Activated CD4-positive, CD25-positive, alpha-beta regulatory T cell treated with anti-CD3 and anti-CD28 coated beads, Interleukin-2, amount 50 U/mL, for 16 hours (primary cell): ENCODE data around the gene ADAMTS2.

Source experiments
- DNase-seq: peaks from one replicate; pipeline ENCODE4 v3.0.0-alpha.2; 2020; ENCODE audit warnings: low read depth, low spot score

ADAMTS2 gene

GRCh38 chr5:179266291-179267070 is 78.8 kb downstream of the ADAMTS2 start:
- DNase-seq: no peak

DNA sequence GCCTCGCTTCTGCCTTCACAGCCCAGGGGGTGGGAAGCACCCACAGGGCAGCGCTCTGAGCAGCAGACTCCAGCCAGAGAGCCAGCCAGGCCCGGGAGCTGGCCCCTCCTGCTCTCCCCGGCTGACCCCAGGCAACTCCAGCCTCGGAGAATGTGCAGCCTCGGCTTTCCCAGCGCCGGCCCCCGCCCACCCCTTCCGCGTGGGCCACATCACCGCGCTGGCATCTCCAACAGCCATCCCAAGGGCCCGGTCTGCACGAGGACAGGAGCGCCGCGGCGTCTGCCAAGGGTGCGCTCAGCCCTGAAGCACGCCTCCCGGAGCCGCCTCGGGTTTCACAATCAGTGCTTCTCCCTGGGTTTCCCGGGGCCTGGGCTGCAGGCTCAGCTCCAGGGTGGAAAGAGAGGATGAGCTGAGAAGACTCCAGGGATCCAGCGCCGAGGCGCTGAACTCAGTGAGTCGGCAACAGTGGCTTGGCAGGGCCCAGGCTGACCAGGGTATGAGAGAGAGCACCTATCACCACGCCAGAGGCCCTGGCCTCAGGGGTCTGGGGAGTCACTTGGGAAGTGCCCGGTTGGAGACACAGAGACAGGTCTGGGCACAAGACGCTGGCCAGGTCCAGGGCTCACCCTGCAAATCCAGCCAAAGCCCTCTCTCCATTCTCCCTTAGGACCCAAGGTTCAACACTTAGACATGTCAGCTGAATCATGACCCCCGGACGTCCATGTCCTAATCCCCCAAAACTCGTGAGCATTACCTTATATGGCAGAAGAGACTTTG is 79.6 kb downstream of the ADAMTS2 start:
- no peak for DNase-seq

DNA sequence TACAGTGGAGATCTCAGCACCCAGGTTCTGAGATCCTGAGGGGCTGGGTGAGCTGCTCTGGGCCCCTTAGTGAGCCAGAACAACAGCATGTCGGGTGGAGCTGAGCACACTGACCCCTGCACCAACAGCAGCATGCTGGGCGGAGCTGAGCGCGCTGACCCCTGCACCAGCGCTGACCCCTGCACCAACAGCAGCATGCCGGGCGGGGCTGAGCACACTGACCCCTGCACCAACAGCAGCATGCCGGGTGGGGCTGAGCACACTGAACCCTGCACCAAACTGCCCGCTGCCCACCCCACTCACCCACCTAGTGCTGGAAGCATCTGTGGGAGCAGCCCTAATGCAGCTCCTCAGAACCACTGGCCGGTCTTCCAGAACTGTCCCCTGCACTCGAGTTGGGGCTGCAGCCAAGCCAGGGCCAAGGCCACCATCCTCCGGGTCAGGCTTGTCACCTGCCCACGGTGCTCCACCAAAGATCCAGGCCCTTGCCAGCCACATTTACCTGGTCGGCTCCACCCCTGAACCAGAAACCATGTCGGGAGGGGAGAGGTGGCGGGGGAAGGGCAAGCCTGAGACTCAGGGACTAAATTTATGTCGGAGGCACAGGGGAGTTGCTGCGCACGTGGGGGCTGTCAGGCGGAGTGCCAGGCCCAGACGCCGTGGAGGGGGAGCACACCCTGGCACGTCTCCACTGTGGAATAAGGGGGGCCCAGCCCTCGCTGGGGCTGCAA is 80.3 kb downstream of the ADAMTS2 start:
- DNase-seq: no peak

GRCh38 chr5:179264053-179264782 is 81.0 kb downstream of the ADAMTS2 start:
- no peak for DNase-seq

- DNase-seq: no peak
Observed at GRCh38 chr5:179263391-179264052, 81.7 kb downstream of the ADAMTS2 start.

DNA sequence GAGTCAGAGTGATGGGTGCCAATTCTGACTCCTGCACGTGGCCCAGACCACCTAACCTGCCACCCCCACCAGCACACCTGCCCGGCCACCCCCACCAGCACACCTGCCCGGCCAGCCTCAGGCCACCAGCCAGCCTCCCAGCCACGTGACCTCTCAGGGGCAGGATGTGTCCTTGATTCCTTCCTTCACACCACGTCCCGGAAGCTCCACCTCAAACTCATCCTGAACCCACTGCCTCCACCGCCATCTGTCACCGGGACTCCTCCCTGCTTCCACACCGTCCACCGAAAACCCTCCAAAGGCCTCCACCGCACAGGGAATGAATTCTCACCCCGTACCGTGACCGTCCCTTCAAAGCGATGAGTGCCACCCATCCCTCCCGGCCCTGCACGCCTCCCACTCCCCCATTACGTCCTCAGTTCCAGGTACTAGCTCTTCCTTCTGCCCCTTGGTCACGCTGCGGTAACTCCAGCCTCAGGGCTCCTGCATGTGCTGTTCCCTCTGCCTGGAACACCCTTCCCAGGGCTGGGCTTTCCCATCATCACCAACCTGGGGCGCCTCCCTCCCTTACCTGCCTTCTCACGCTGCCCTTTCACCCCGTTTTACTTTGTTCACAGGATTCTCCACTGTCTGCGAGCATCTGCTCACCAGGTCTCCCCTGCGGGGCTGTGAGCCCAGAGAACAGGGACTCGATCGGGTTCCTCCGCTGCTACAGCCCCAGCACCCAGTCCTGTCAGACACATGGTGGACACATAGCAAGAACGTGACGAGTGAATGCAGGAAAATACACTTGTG is 82.9 kb downstream of the ADAMTS2 start:
- DNase-seq: no peak

GRCh38 chr5:179261301-179262125 is 83.7 kb downstream of the ADAMTS2 start:
- no peak for DNase-seq

DNA sequence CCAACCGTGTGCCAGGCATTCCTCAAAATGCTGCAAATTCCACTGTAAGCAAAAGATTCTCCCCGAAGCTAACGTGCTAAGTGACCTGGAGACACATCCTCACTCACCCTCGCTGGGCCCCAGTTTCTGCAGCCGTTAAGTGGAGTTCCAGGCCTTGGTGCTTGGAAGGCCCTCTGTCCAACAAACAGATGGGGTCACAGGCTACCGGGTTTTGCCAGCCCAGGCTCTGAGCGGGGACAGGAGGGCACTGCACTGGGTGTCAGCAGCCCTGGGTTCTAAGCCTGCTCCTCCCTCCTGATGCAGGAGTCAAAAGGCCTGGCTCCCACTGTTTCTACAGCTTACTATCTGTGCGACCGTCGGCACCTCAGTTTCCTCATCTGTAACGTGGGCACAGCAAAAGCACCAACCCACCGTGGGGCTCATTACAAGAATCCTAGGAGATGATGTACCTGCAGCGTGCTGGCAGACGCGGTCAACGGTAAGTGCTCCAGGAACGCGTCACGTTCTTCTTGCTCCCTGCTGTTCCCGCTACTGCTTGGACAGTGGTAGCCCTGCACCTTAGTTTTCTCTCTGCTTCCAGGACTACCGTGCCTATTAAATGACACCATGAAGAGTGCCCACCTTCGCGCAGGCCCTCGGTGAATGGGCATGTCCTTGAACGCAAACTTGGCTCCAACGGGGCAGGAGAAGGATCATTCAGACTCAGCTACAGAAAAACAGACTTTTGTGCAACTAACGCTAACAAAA is 84.8 kb downstream of the ADAMTS2 start:
- DNase-seq: no peak

DNA sequence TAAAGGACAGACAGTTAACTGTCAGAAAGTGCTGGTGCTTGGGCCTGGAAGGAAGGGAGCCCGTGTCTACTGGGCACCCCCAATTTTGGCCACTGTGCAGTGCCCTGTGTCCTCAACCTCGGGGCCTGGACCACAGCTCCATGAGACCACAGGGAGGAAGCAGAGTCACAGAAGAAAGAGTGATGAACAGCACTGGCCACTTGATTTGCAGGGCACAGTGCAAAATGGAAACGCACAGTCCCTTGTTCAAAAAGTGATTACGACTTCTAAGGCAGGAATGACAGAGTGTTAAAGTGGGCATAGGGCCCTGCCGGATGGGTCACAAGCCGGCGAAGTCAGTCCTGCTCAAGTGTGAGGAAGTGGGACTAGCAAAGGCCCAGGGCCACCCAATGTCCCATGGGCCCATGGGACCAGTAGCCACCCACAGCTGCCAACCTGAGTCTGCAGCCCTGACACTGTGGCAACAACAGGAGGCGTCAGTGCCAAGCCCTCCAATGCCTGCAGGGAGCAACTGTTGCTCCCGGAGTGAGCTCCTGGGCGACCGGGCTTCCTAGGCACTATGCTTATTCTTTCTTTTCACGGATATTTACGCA is 85.4 kb downstream of the ADAMTS2 start:
- no peak for DNase-seq

- no peak for DNase-seq
Observed at GRCh38 chr5:179258922-179259730, 86.1 kb downstream of the ADAMTS2 start.

DNA sequence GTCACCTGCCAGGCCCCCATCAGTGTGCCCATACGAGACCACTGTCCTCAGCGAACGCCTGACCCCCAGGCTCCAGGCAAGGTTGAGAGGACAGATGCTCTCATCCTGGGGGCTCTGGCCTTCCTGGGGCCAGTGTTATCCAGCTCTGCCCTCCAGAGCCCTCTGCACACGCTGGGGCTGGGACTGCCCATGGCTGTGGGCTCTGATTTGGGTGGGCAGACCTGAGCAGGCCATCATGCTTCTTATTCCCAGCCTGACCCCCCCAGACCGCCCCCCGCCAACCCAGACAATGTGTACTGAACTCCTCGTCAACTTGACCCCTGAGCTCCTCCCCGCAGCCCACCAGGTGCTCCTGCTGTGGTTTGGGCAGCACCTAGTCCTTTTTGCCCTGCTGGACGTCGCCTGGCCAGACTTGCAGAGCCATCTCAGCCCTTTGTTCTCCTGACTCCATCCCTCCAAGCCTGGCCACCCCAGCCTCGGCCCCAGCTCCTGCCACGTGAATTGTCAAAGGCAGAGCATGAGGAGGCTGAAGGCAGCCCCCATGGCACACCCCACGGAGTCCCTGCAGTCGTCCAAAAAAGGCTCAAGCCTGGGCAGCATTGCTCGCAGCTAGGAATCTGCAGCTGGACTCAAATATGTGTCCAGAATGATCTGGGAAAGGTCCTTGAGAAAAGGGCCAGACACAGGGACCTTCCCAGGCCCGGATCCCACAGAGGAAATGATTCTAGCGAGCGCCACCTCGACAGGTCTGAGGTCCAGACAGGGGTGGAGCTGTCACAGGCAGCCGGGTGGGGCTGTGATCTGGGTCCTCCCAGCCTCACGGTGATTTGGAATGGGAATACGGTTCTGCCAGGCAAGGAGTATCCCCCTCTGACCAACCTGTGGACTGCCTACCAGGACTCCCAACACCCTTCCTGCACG is 87.0 kb downstream of the ADAMTS2 start:
- no peak for DNase-seq

DNA sequence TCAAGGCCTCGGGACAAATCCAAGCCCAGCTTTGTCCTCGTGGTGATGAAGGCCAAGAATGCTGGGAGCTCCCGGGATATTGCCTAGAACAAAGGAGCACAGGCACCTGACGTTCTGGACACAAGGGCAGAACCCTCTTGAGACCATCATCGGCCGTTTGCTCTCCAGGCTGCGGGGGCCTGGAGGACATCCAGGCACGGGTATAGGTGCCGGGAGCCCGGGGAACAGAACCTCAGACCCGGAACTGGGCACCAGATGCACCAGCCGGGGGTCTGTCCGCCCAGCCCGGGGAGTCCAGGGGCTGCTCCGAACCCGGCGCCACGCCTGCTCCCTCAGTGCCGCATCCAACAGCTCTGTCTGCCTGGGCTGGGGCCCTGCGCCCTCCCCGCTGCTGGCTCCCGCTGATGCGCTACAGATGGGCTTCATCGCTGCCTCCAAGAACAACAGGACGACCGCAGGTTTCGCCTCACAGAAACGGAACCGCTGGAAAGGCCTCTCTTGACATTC is 88.0 kb downstream of the ADAMTS2 start:
- DNase-seq: no peak

- no peak for DNase-seq
Observed at GRCh38 chr5:179256328-179257175, 88.7 kb downstream of the ADAMTS2 start.

GRCh38 chr5:179255527-179256327 is 89.5 kb downstream of the ADAMTS2 start:
- DNase-seq: no peak
